KMS-11 (cell line): ENCODE results near the gene PDE11A.

Source experiments
- H2AFZ ChIP-seq: fragments of 200-600 bp; sonication (generic); 2 replicates; pipeline ENCODE4 v1.6.1; 2016; ENCODE audit warnings: antibody characterized with exemption, mixed run types, low read depth
- H3K27ac ChIP-seq: fragments of 200-600 bp; sonication (generic); 2 replicates; pipeline ENCODE4 v1.6.1; 2016; ENCODE audit warnings: mild to moderate bottlenecking, mixed run types
- H3K27me3 ChIP-seq: fragments of 200-600 bp; sonication (generic); 2 replicates; pipeline ENCODE4 v1.6.1; 2017; ENCODE audit warnings: mild to moderate bottlenecking, low read depth, mixed run types, moderate library complexity; ENCODE audit not compliant: insufficient read depth
- H3K36me3 ChIP-seq: fragments of 200-600 bp; sonication (generic); 2 replicates; pipeline ENCODE4 v1.6.1; 2017; ENCODE audit warnings: mild to moderate bottlenecking, mixed run types; ENCODE audit not compliant: insufficient read depth
- H3K4me1 ChIP-seq: fragments of 200-600 bp; sonication (generic); 2 replicates; pipeline ENCODE4 v1.6.1; 2016; ENCODE audit warnings: mild to moderate bottlenecking, low read depth, mixed run types; ENCODE audit not compliant: poor library complexity, severe bottlenecking
- H3K4me2 ChIP-seq: fragments of 200-600 bp; sonication (generic); 2 replicates; pipeline ENCODE4 v1.7.0; 2016; ENCODE audit warnings: mild to moderate bottlenecking, mixed run types
- H3K4me3 ChIP-seq: fragments of 200-600 bp; sonication (generic); IDR thresholded peaks from 2 replicates; pipeline ENCODE4 v1.6.1; 2017; ENCODE audit warnings: low read depth, low read length, mixed read lengths; ENCODE audit not compliant: insufficient read depth
- H3K79me2 ChIP-seq: fragments of 200-600 bp; sonication (generic); 2 replicates; pipeline ENCODE4 v1.6.1; 2016; ENCODE audit warnings: low read depth, mixed run types; ENCODE audit not compliant: insufficient read depth
- H3K9ac ChIP-seq: fragments of 200-600 bp; sonication (generic); 2 replicates; pipeline ENCODE4 v1.6.1; 2016; ENCODE audit warnings: mild to moderate bottlenecking, mixed run types
- H4K20me1 ChIP-seq: fragments of 200-600 bp; sonication (generic); 2 replicates; pipeline ENCODE4 v1.6.1; 2016; ENCODE audit warnings: mild to moderate bottlenecking, mixed run types; ENCODE audit not compliant: insufficient read depth
- TF ChIP-seq, protein P1 (sequence below): fragments of 200-600 bp; sonication (generic); conservative IDR thresholded peaks from 2 replicates; pipeline ENCODE4 v1.6.1; 2017; ENCODE audit warnings: low read depth, mild to moderate bottlenecking, antibody characterized with exemption, low read length, moderate library complexity, mixed read lengths

PDE11A gene

DNA sequence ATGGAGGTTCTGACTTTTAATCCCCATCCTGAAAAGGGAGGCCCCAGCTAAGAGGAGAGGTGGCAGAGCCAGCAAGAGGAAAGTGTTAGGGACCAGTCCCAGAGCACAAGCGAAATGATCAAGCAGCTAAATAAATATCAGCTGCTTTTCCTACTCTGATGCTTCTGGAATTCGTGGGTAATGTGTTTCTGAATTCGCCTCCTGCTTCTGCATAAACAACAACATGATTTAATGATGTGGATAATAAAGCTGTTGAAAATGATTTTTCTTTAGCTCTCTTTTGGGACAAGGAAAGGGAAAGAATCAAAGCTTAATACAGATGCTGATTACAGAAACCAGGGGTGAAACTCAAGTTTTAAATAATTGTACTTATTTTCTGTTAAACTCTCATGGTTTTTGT is 329.7 kb downstream of the PDE11A start:
- Histone ChIP-seq H3K4me1 (no peaks in the 10 kb centered on the region), H2AFZ (no peak overlapping the region), H3K79me2 (no peaks in the 10 kb centered on the region), H3K27ac (no peak overlapping the region), H3K36me3 (no peaks in the 10 kb centered on the region), H3K4me2 (no peak overlapping the region), H3K27me3 (no peaks in the 10 kb centered on the region), H4K20me1 (no peaks in the 10 kb centered on the region), H3K9ac (no peak overlapping the region), H3K4me3 (no peak overlapping the region)
- TF ChIP-seq, protein P1, sequence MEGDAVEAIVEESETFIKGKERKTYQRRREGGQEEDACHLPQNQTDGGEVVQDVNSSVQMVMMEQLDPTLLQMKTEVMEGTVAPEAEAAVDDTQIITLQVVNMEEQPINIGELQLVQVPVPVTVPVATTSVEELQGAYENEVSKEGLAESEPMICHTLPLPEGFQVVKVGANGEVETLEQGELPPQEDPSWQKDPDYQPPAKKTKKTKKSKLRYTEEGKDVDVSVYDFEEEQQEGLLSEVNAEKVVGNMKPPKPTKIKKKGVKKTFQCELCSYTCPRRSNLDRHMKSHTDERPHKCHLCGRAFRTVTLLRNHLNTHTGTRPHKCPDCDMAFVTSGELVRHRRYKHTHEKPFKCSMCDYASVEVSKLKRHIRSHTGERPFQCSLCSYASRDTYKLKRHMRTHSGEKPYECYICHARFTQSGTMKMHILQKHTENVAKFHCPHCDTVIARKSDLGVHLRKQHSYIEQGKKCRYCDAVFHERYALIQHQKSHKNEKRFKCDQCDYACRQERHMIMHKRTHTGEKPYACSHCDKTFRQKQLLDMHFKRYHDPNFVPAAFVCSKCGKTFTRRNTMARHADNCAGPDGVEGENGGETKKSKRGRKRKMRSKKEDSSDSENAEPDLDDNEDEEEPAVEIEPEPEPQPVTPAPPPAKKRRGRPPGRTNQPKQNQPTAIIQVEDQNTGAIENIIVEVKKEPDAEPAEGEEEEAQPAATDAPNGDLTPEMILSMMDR, result no peak

DNA sequence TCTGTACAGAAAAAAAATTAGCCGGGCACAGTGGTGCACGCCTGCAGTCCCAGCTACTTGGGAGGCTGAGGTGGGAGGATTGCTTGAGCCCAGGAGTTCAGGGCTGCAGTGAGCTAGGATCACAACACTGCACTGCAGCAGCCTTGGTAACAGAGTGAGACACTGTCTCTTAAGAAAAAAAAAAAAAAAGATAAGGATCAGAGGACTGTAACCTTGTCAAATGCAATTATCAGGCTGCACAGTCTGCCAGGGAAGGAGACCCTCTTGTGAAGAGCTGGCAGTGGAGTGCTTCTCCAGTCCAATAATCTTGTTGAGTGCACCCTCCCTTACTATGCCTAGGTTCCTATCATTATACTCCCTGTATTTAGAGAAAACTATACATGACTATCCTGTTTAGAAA is 330.7 kb downstream of the PDE11A start:
- no peaks in the 10 kb centered on the region for H3K79me2 ChIP-seq
- TF ChIP-seq, protein P1, result no peak
- H3K4me1 ChIP-seq, result no peaks in the 10 kb centered on the region
- H3K27ac ChIP-seq, result no peak overlapping the region
- no peak overlapping the region for H3K4me3 ChIP-seq
- H3K27me3 ChIP-seq, result no peaks in the 10 kb centered on the region
- H3K9ac ChIP-seq, result no peak overlapping the region
- H3K36me3 ChIP-seq, result no peaks in the 10 kb centered on the region
- no peak overlapping the region for H2AFZ ChIP-seq
- no peak overlapping the region for H3K4me2 ChIP-seq
- H4K20me1 ChIP-seq, result no peaks in the 10 kb centered on the region

DNA sequence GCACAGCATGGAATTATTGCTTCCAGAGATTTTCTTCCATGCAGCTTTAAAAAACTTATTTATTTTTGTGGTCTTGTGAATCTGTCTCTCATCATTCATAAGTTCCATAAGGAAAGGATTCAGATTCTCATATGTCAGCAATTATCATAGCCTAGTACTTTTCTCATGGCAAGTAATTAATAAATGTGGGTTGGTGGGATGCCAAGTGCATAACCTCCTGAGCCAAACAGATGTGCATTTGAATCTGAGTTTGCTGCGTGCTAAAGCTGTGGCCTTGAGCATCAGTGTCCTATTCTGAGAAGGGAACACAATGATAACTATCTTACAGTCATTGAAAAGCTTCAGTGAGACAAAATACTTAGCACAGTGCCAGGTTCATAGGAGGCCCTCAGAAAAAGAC is 331.9 kb downstream of the PDE11A start:
- Histone ChIP-seq H3K27me3 (no peaks in the 10 kb centered on the region), H3K4me2 (no peak overlapping the region), H3K9ac (no peak overlapping the region), H2AFZ (no peak overlapping the region), H3K4me1 (no peaks in the 10 kb centered on the region), H3K4me3 (no peak overlapping the region), H3K27ac (no peak overlapping the region), H4K20me1 (no peaks in the 10 kb centered on the region), H3K79me2 (no peaks in the 10 kb centered on the region), H3K36me3 (no peaks in the 10 kb centered on the region)
- TF ChIP-seq, protein P1, result no peak

DNA sequence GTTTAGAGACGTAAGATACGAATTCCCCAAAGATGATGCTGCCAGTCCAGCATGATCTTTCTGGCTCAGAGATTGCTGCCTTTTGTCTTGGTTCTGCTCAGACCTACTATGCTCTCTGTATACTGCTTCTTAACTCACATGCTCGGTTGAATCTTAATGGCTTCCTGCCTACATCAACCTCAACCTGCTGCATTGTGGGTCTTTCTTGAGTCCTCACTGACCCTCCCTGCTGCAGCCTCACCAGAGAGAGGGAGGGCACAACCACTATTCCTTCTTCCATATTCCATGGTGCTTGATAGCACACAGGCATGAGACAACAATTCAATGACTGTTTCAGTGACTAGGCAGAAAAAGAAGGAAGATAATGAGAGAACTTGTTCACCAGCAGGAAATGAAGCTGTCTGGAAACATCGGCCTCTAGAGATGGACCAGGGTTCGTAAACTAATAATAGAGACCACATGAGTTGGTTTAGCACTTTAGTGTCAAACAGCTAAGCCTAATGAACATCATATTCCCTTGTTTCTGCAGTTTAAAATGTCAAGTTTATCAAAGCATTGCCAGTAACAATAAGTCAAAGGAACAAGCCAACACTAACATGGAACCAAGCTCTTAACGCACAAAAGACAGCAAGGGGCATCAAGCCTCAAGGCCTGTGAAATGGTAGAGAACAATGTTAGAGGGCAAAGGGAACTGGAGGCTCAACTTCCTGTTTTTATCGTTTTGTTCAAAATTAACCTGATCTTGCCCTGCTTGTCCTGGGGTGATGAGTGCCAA is 333.9 kb downstream of the PDE11A start:
- no peaks in the 10 kb centered on the region for H3K4me1 ChIP-seq
- no peak overlapping the region for H3K27ac ChIP-seq
- no peaks in the 10 kb centered on the region for H3K79me2 ChIP-seq
- no peaks in the 10 kb centered on the region for H3K27me3 ChIP-seq
- no peaks in the 10 kb centered on the region for H3K36me3 ChIP-seq
- H4K20me1 ChIP-seq, result no peaks in the 10 kb centered on the region
- H3K4me3 ChIP-seq, result no peak overlapping the region
- no peak overlapping the region for H3K4me2 ChIP-seq
- no peak overlapping the region for H2AFZ ChIP-seq
- TF ChIP-seq, protein P1, result no peak
- H3K9ac ChIP-seq, result no peak overlapping the region
